GM12892 (cell line): ENCODE results near the gene SORBS1.

ENCODE experiments used
- POLR2A ChIP-seq: IDR thresholded peaks from 2 replicates; pipeline ENCODE4 v1.6.1; 2011; ENCODE audit warnings: low read depth, low read length, control low read depth
- POLR2AphosphoS5 ChIP-seq: IDR thresholded peaks from 2 replicates; pipeline ENCODE4 v1.6.1; 2011; ENCODE audit warnings: low read depth, low read length, control low read depth
- TAF1 ChIP-seq: IDR thresholded peaks from 2 replicates; pipeline ENCODE4 v1.6.1; 2011; ENCODE audit warnings: low read depth, mild to moderate bottlenecking, control low read depth, low read length, borderline replicate concordance

GRCh38 chr10:95337423-95338160 lies 223.6 kb downstream of the SORBS1 start:
- TF ChIP-seq POLR2A (no peak), TAF1 (no peak), POLR2AphosphoS5 (no peak)
